ENCODE results near the gene SRD5A3. TPM values are rescaled to one million over a fixed set of nuclear protein-coding genes. Genes with fewer than 3 reads are reported as not detected.
A peak's percentile ranks its signal among the peaks of the same experiment; 100 is the strongest.

SRD5A3 gene
- total RNA-seq, 1 experiment from 2014 or later = 13.4 TPM

- in situ Hi-C loops (cut with HindIII; ENCODE audit: low sequenced_read_pairs) = no loop called here
- no peak for DNase-seq (ENCODE audit: low spot score)
These were observed 51.7 kb downstream of the SRD5A3 start for GRCh38 chr4:55397520-55398321.

DNA sequence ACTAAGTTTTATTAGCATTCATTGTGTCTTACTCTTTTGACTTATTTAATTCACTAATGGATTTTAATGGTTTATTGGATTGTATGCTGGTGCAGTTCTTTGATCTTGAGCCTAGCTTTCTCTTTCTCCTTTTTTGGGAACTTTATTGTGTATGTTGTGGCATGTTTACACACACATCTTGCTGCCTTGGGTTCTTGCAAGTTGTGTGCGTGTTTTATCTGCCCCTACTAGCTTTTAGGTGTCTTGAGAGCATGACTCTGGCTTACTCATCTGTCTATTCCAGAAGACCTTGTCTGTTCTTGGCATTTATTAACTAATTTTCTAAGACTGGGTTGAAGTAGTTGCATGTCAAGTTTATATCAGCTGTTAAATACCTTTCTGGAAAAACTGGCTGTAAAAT is 52.4 kb downstream of the SRD5A3 start:
- in situ Hi-C loops (cut with HindIII; ENCODE audit: low sequenced_read_pairs) = no loop called here
- no peak for DNase-seq (ENCODE audit: low spot score)

DNA sequence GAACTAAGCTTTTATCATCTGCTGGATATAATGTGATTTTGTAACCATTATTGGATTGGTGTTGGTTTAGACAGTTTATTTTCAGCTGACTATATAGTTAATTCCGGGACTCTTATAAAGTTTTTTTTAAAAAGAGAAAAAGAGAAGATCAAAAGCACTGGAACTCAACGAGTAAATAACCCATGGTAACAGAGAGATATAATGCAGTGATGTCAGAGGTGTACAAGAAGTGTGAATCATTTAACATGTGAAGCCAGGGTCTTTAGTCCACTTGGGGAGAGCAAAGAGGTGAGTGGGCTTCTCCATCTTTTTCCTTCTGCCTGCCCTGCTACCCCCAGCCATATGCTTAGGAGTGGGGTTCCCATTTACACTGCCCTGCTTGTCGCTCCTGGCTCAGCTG is 52.9 kb downstream of the SRD5A3 start:
- peak; percentile 6 for DNase-seq (ENCODE audit: low spot score)
- in situ Hi-C loops (cut with HindIII; ENCODE audit: low sequenced_read_pairs) = no loop called here

DNA sequence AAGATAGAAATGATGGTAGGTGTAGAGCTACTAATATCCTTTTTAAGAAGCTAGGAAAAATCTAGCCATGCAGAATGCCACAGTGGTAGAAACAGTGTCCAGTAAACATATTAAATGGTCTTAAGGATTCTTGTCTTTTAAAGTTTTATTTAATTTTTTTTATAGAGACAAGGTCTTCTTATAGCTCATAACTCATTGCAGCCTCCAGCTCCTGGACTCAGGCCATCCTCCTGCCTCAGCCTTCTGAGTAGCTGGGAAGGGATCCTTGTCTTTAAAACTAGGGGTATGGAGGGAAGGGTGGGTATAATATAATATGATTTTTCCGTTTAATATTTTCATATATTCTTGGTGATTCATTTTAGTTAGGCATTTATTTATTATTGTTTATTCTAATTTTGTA is 53.5 kb downstream of the SRD5A3 start:
- in situ Hi-C loops (cut with HindIII; ENCODE audit: low sequenced_read_pairs) = no loop called here
- DNase-seq (ENCODE audit: low spot score) = no peak

DNA sequence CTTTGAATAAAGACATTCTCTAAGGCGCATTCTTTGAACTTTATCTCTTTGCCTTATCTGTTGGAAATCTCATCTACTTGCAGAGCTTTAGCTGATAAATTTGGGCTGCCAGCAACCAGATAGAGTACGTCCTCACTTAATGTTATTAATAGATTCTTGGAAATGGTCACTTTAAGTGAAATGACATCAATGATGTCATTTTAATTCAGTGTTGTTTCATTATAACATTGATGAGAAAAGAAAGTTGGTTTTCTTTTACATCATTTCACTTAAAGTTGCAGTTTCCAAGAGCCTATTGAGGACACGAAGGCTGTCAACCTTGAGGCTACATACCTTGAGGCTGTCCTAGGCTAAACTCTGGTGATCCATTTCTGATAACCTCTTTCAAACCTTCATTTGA is 59.0 kb downstream of the SRD5A3 start:
- in situ Hi-C loops (cut with HindIII; ENCODE audit: low sequenced_read_pairs) = no loop called here
- no peak for DNase-seq (ENCODE audit: low spot score)

DNA sequence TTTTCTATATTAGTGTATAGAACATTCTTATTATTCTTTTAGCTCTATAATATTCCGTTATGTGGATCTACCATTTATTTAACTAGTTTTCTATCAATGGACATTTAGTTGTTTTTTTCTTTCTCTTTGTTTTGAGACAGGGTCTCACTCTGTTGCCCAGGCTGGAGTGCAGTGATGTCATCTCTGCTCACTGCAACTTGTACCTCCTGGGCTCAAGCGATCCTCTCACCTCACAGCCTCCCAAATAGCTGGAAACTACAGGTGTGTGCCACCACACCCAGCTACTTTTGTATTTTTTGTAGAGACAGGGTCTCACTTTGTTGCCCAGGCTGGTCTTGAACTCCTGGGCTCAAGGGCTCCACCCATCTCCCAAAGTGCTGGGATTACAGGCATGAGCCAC is 60.5 kb downstream of the SRD5A3 start:
- in situ Hi-C loops (cut with HindIII; ENCODE audit: low sequenced_read_pairs) = no loop called here
- DNase-seq (ENCODE audit: low spot score) = no peak

- DNase-seq (ENCODE audit: low spot score) = no peak
- in situ Hi-C loops (cut with HindIII; ENCODE audit: low sequenced_read_pairs) = no loop called here
These were observed 61.1 kb downstream of the SRD5A3 start for GRCh38 chr4:55407119-55407518.

DNA sequence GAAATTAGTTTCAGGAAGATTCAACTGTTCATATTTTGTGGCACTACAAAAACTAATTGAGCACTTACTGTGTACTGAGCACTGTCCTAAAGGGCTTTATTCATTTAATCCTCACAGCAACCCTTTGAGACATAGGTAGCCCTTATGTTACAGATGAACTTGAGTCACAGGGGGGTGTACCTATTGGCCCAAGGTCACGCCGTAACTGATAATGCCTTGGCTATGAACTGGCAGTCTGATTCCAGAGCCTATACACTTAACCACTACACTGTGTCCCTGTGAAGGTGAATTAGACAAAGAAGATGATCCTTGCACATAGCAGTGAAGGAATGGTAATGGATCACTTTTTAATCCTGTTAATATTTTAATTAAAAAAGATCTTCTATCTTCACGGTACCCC is 61.7 kb downstream of the SRD5A3 start:
- in situ Hi-C loops (cut with HindIII; ENCODE audit: low sequenced_read_pairs) = no loop called here
- no peak for DNase-seq (ENCODE audit: low spot score)

DNA sequence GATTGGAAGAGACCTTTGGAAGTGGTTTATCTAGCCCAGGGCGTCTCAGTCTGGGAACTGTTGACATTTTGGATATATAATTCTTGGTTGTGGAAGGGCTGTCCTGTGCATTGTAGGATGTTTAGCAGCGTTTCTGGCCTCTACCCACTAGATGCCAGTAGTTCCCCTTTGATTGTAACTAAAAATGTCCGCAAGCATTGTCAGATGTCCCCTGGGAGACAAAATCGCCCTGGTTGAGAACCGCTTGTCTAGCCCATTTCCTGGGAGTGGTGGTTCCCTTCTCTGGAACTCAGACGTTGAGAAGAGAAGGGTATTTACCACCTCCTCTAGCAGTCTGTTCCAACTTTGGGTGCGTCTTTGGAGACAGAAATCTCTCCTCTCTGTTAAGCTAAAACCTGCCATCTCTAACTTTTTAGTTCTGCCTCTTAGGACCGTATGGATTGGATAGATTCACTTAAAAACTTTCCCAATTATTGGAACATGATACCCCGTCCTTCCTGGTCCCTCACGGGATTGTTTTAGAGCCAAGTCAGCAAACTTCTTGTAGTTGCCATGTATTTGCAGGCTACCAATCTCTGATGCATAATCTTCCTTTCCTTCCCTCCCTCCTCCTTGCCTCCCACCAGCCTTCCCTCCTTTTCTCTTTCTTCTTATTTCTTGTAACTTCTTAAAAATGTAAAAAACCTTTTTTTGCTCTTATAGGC is 63.6 kb downstream of the SRD5A3 start:
- in situ Hi-C loops (cut with HindIII; ENCODE audit: low sequenced_read_pairs) = no loop called here
- peak; percentile 23 for DNase-seq (ENCODE audit: low spot score)

- no peak for DNase-seq (ENCODE audit: low spot score)
- in situ Hi-C loops (cut with HindIII; ENCODE audit: low sequenced_read_pairs) = no loop called here
These were observed 64.4 kb downstream of the SRD5A3 start for GRCh38 chr4:55410431-55410830.

GRCh38 chr4:55411621-55412020 is 65.6 kb downstream of the SRD5A3 start:
- DNase-seq (ENCODE audit: low spot score) = no peak

GRCh38 chr4:55416176-55416575 is 70.1 kb downstream of the SRD5A3 start:
- in situ Hi-C loops (cut with HindIII; ENCODE audit: low sequenced_read_pairs) = no loop called here
- DNase-seq (ENCODE audit: low spot score) = no peak

More at GRCh38 chr4:55411621-55412020, 65.6 kb downstream of the SRD5A3 start:
- in situ Hi-C loops (cut with HindIII; ENCODE audit: low sequenced_read_pairs) = no loop called here

Other genes with a start within 250 kb of the SRD5A3 start
- not detected in 2 replicates for gene KDR, start 220.6 kb upstream of the SRD5A3 start, total RNA-seq (2014; rRNA removed; shearing (Covaris generic))
- 87.8 and 127 TPM in 2 replicates for gene TMEM165, start 49.7 kb downstream of the SRD5A3 start, total RNA-seq (2014; rRNA removed; shearing (Covaris generic))
- gene CLOCK, start 200.7 kb downstream of the SRD5A3 start, total RNA-seq (2014; rRNA removed; shearing (Covaris generic)) = 9.9 and 14.3 TPM in 2 replicates
- not detected in 2 replicates for gene PDCL2, start 246.0 kb downstream of the SRD5A3 start, total RNA-seq (2014; rRNA removed; shearing (Covaris generic))